NCI-H748 (cell line): Measurements from ENCODE around the gene ANTKMT.

Source experiments
- DNase-seq: peaks from one replicate; lab custom pipeline; 2025; ENCODE audit not compliant: unreplicated experiment; lab: John Stamatoyannopoulos, UW

The ANTKMT gene

GRCh38 chr16:763369-764183 is 42.6 kb downstream of the ANTKMT start:
- DNase-seq = no peak

- DNase-seq = no peak
Observed at GRCh38 chr16:764184-764750, 43.3 kb downstream of the ANTKMT start.

- no peak for DNase-seq
Observed at GRCh38 chr16:764848-765487, 44.0 kb downstream of the ANTKMT start.

- no peak for DNase-seq
Observed at GRCh38 chr16:765488-765865, 44.5 kb downstream of the ANTKMT start.

- no peak for DNase-seq
Observed at GRCh38 chr16:766008-766819, 45.3 kb downstream of the ANTKMT start.

GRCh38 chr16:766820-767640 is 46.1 kb downstream of the ANTKMT start:
- DNase-seq = no peak

GRCh38 chr16:767743-768235 is 46.8 kb downstream of the ANTKMT start:
- DNase-seq = no peak

GRCh38 chr16:768428-768827 is 47.5 kb downstream of the ANTKMT start:
- DNase-seq = no peak

- no peak for DNase-seq
Observed at GRCh38 chr16:769184-769784, 48.3 kb downstream of the ANTKMT start.

GRCh38 chr16:769934-770333 is 49.0 kb downstream of the ANTKMT start:
- no peak for DNase-seq

- DNase-seq = no peak
Observed at GRCh38 chr16:770411-770810, 49.5 kb downstream of the ANTKMT start.
